ENCODE measurements around the gene USP12. TPM values are rescaled to one million over a fixed set of nuclear protein-coding genes. Genes with fewer than 3 reads are reported as not detected.
"Not testable (repeated sequence)": the region's sequence is repeated elsewhere in the genome, so short reads cannot be mapped to it uniquely, and the experiment has no call there.

USP12 gene
- total and polyA plus RNA-seq, 7 donors = 13.1 to 31.7 (median 23.7) TPM

- H3K36me3 ChIP-seq (ENCODE audit: insufficient read depth in 1 of 2, low read depth in 1 of 2) = no peaks in the 10 kb centered on the region
- WGBS, 3 donors = 75 to 84% (median 75%) methylated on average over 3 of the region's 3 CpGs
- no peak for ATAC-seq
- H3K27ac ChIP-seq = no peak overlapping the region
- H3K9me3 ChIP-seq = no peaks in the 10 kb centered on the region
- DNase-seq = no peak
- no peaks in the 10 kb centered on the region for H3K4me1 ChIP-seq
- TF ChIP-seq, protein P1, sequence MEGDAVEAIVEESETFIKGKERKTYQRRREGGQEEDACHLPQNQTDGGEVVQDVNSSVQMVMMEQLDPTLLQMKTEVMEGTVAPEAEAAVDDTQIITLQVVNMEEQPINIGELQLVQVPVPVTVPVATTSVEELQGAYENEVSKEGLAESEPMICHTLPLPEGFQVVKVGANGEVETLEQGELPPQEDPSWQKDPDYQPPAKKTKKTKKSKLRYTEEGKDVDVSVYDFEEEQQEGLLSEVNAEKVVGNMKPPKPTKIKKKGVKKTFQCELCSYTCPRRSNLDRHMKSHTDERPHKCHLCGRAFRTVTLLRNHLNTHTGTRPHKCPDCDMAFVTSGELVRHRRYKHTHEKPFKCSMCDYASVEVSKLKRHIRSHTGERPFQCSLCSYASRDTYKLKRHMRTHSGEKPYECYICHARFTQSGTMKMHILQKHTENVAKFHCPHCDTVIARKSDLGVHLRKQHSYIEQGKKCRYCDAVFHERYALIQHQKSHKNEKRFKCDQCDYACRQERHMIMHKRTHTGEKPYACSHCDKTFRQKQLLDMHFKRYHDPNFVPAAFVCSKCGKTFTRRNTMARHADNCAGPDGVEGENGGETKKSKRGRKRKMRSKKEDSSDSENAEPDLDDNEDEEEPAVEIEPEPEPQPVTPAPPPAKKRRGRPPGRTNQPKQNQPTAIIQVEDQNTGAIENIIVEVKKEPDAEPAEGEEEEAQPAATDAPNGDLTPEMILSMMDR (IDR thresholded peaks at IDR 0.05) = no peak
- no peak overlapping the region for H3K4me3 ChIP-seq
- intact Hi-C loops (cut with DNase I) = no loop called here
- peaks cover 0 to 13% (median 2%) of the 10 kb centered on the region in 3 donors for H3K27me3 ChIP-seq (ENCODE audit: insufficient read depth in 3 of 3, low read length in 2 of 3)
These were observed 22.6 kb upstream of the USP12 start for GRCh38 chr13:27194209-27194608.

GRCh38 chr13:27193496-27193895, 21.9 kb upstream of the USP12 start:
- no peaks in the 10 kb centered on the region for H3K36me3 ChIP-seq (ENCODE audit: insufficient read depth in 1 of 2, low read depth in 1 of 2)
- H3K27me3 ChIP-seq (ENCODE audit: insufficient read depth in 3 of 3, low read length in 2 of 3) = peaks cover 0 to 13% (median 2%) of the 10 kb centered on the region in 3 donors
- H3K4me1 ChIP-seq = no peaks in the 10 kb centered on the region
- H3K27ac ChIP-seq = no peak overlapping the region
- no peak for DNase-seq
- no peak overlapping the region for H3K4me3 ChIP-seq
- no peaks in the 10 kb centered on the region for H3K9me3 ChIP-seq
- intact Hi-C loops (cut with DNase I) = no loop called here
- ATAC-seq = no peak
- WGBS, 3 donors = 90 to 93% (median 90%) methylated on average over 10 of the region's 10 CpGs
- TF ChIP-seq, protein P1 (IDR thresholded peaks at IDR 0.05) = no peak

DNA sequence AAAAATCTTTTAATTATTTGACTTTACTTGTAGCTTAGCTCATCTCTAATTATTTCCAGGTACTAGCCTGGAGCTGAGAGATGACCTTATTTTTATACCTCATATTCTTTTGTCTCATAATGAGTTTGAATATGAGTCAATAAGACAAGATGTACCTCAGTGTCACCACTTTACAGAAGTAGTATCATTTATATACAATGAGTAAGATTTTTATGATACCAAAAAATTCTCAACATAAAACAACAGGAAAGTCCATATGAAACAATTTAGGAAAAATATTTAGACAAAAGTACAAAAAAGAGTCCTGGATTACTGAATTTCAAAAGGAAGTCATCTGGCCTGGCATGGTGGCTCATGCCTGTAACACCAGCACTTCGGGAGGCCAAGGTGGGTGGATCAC, 21.4 kb upstream of the USP12 start:
- TF ChIP-seq, protein P1 (IDR thresholded peaks at IDR 0.05) = no peak
- peaks cover 0 to 13% (median 2%) of the 10 kb centered on the region in 3 donors for H3K27me3 ChIP-seq (ENCODE audit: insufficient read depth in 3 of 3, low read length in 2 of 3)
- WGBS, 3 donors = 82 to 96% (median 83%) methylated on average over 1 of the region's 1 CpG
- H3K36me3 ChIP-seq (ENCODE audit: insufficient read depth in 1 of 2, low read depth in 1 of 2) = no peaks in the 10 kb centered on the region
- H3K4me3 ChIP-seq = no peak overlapping the region
- no peak for DNase-seq
- H3K27ac ChIP-seq = no peak overlapping the region
- H3K9me3 ChIP-seq = no peaks in the 10 kb centered on the region
- H3K4me1 ChIP-seq = no peaks in the 10 kb centered on the region
- intact Hi-C loops (cut with DNase I) = no loop called here
- ATAC-seq = no peak

GRCh38 chr13:27192367-27192766, 20.8 kb upstream of the USP12 start:
- DNase-seq; H3K27ac ChIP-seq; H3K4me1 ChIP-seq; intact Hi-C loops (cut with DNase I); H3K9me3 ChIP-seq; H3K36me3 ChIP-seq (ENCODE audit: insufficient read depth in 1 of 2, low read depth in 1 of 2); H3K4me3 ChIP-seq; ATAC-seq: not testable (repeated sequence)
- WGBS, 3 donors = 15 to 41% (median 33%) methylated on average over 1 of the region's 1 CpG
- H3K27me3 ChIP-seq (ENCODE audit: insufficient read depth in 3 of 3, low read length in 2 of 3) = peaks cover 0 to 13% (median 2%) of the 10 kb centered on the region in 3 donors

GRCh38 chr13:27189192-27189591, 17.6 kb upstream of the USP12 start:
- H3K36me3 ChIP-seq (ENCODE audit: insufficient read depth in 1 of 2, low read depth in 1 of 2) = no peaks in the 10 kb centered on the region
- no peaks in the 10 kb centered on the region for H3K27me3 ChIP-seq (ENCODE audit: insufficient read depth in 3 of 3, low read length in 2 of 3)
- intact Hi-C loops (cut with DNase I) = no loop called here
- no peaks in the 10 kb centered on the region for H3K9me3 ChIP-seq
- H3K4me1 ChIP-seq = no peaks in the 10 kb centered on the region
- DNase-seq (no peak), ATAC-seq (no peak)
- no peak overlapping the region for H3K4me3 ChIP-seq
- no peak overlapping the region for H3K27ac ChIP-seq
- TF ChIP-seq, protein P1 (IDR thresholded peaks at IDR 0.05) = no peak

Data from psoas muscle (tissue), 8 donors.